HG03064 (cell line): ENCODE results near the gene TRAPPC6A.
A peak's percentile ranks its signal among the peaks of the same experiment; 100 is the strongest.

Source experiments
- ATAC-seq: cut with Tn5 transposase; IDR thresholded peaks from one replicate; pipeline ENCODE4 v1.9.1; 2021; ENCODE audit warnings: low read depth; ENCODE audit not compliant: unreplicated experiment

Gene TRAPPC6A

GRCh38 chr19:45186509-45187334, 8.7 kb upstream of the TRAPPC6A start:
- ATAC-seq: no peak

GRCh38 chr19:45184115-45184514, 6.1 kb upstream of the TRAPPC6A start:
- ATAC-seq: no peak

- ATAC-seq: no peak
Observed at GRCh38 chr19:45182758-45183157, 4.7 kb upstream of the TRAPPC6A start.

- no peak for ATAC-seq
Observed at GRCh38 chr19:45180936-45181335, 2.9 kb upstream of the TRAPPC6A start.

GRCh38 chr19:45179892-45180370, 1.9 kb upstream of the TRAPPC6A start:
- no peak for ATAC-seq

GRCh38 chr19:45179072-45179891, 1.2 kb upstream of the TRAPPC6A start:
- ATAC-seq: no peak

- ATAC-seq: peak; percentile 74
Observed at GRCh38 chr19:45178262-45179071, 430 bp upstream of the TRAPPC6A start, which contains the start of gene BLOC1S3. Gene BLOC1S3 (plus strand): TSS chr19:45178784. CDS start chr19:45179297, 513 bp downstream.

- no peak for ATAC-seq
Observed at GRCh38 chr19:45175515-45176345, 2.3 kb downstream of the TRAPPC6A start.

- no peak for ATAC-seq
Observed at GRCh38 chr19:45173816-45174215, 4.2 kb downstream of the TRAPPC6A start.

- no peak for ATAC-seq
Observed at GRCh38 chr19:45172611-45173208, 5.3 kb downstream of the TRAPPC6A start.

- no peak for ATAC-seq
Observed at GRCh38 chr19:45172173-45172572, 5.9 kb downstream of the TRAPPC6A start.

- ATAC-seq: no peak
Observed at GRCh38 chr19:45171211-45171623, 6.8 kb downstream of the TRAPPC6A start.

- no peak for ATAC-seq
Observed at GRCh38 chr19:45170146-45171106, 7.6 kb downstream of the TRAPPC6A start.

GRCh38 chr19:45169602-45170001, 8.4 kb downstream of the TRAPPC6A start:
- ATAC-seq: no peak

GRCh38 chr19:45168767-45169351, 9.2 kb downstream of the TRAPPC6A start:
- no peak for ATAC-seq

GRCh38 chr19:45166723-45167252, 11.2 kb downstream of the TRAPPC6A start:
- ATAC-seq: no peak

- ATAC-seq: no peak
Observed at GRCh38 chr19:45164577-45165335, 13.3 kb downstream of the TRAPPC6A start.
